ENCODE measurements around the gene TMCC3.

- TF ChIP-seq, protein P1, sequence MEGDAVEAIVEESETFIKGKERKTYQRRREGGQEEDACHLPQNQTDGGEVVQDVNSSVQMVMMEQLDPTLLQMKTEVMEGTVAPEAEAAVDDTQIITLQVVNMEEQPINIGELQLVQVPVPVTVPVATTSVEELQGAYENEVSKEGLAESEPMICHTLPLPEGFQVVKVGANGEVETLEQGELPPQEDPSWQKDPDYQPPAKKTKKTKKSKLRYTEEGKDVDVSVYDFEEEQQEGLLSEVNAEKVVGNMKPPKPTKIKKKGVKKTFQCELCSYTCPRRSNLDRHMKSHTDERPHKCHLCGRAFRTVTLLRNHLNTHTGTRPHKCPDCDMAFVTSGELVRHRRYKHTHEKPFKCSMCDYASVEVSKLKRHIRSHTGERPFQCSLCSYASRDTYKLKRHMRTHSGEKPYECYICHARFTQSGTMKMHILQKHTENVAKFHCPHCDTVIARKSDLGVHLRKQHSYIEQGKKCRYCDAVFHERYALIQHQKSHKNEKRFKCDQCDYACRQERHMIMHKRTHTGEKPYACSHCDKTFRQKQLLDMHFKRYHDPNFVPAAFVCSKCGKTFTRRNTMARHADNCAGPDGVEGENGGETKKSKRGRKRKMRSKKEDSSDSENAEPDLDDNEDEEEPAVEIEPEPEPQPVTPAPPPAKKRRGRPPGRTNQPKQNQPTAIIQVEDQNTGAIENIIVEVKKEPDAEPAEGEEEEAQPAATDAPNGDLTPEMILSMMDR (IDR thresholded peaks at IDR 0.05): no peak
- TF ChIP-seq POLR2A (IDR thresholded peaks at IDR 0.05) (no peak), POLR2AphosphoS5 (IDR thresholded peaks at IDR 0.05) (no peak)
Observed at GRCh38 chr12:94641283-94641682, 9.1 kb downstream of the TMCC3 start.

Measured in prostate gland (tissue), 2 donors.